Inflammatory macrophage treated with lipopolysaccharide for 4 hours (primary cell): ENCODE measurements around the gene CCT6B.
"Not testable (repeated sequence)": the region's sequence is repeated elsewhere in the genome, so short reads cannot be mapped to it uniquely, and the experiment has no call there.

ENCODE experiments used
- DNase-seq: peaks from one replicate; pipeline ENCODE4 v3.0.0-alpha.2; 2020

CCT6B gene

DNA sequence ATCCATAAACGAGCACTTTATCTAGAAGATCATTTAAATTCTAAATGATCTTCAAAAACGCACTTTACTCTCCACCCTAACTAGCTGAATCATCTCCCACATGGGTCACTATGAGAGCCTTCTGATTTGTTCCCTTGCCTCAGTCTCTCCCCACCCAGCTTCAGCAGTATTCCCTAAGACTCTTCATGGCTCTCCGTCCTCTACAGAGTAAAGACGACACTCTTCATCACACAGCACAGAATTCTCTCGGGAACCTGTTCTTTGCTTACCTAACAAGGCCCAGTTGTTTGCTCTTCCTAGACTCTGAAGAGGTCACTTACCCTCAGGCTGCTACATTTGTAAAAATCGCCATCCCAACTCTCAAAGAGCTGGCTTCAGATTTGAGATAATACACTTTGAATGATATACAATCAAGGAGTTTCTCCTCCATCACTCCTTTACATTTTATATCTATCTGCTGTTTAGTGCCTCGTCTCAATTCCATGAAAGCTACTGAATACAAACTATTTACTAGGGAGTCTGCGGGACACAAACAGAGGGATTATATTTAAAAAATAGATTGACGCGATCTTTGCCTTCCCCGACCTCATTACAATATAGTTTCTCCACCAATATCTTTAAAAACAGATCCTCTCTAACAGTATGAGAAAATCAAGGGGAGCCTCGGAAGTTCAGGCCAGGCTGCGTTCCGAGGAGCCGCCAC lies 18.5 kb upstream of the CCT6B start:
- no peak for DNase-seq

GRCh38 chr17:34979153-34979552 lies 17.9 kb upstream of the CCT6B start:
- DNase-seq = no peak

GRCh38 chr17:34974794-34975785 lies 13.8 kb upstream of the CCT6B start:
- DNase-seq = no peak

GRCh38 chr17:34974179-34974578 lies 12.9 kb upstream of the CCT6B start:
- DNase-seq = no peak

DNA sequence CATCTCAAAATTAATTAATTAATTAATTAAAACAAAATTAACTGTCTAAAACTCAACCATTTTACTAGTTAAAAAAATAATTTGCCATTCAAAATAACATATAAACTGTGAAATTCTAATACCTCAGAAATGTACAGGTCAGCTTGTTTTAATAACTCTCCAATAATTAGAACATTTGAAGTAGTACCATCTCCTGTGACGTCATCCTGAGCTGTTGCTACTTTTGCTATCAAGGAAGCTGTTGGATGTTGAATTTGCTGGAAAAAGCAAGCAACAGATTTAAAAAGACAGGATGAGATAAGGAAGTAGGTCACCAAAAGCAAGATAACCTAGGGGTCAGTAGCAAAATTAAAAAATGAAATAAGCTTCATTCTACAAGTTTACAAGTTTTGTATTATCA lies 2.8 kb downstream of the CCT6B start:
- DNase-seq = no peak

DNA sequence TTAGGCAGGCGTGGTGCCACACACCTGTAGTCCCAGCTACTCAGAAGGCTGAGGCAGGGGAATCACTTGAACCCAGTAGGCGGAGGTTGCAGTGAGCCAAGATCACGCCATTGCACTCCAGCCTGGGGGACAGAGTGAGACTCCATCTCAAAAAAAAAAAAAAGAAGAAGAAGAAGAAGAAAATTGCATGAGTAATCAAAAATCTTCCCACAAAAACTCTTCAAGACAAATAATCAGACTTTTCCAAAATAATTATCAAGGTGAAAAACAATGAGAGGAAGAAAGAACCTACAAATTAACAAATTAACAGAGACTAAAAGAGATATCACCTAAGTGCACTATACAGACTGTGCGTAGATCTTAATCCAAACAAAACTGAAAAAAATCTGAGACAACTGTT lies 10.5 kb downstream of the CCT6B start:
- DNase-seq = not testable (repeated sequence)

GRCh38 chr17:34930283-34930682 lies 31.0 kb downstream of the CCT6B start:
- peak; percentile 26 for DNase-seq

GRCh38 chr17:34926661-34927060 lies 34.6 kb downstream of the CCT6B start:
- DNase-seq = no peak

- DNase-seq = peak; percentile 83
Observed at GRCh38 chr17:34920676-34921075, 40.6 kb downstream of the CCT6B start.

DNA sequence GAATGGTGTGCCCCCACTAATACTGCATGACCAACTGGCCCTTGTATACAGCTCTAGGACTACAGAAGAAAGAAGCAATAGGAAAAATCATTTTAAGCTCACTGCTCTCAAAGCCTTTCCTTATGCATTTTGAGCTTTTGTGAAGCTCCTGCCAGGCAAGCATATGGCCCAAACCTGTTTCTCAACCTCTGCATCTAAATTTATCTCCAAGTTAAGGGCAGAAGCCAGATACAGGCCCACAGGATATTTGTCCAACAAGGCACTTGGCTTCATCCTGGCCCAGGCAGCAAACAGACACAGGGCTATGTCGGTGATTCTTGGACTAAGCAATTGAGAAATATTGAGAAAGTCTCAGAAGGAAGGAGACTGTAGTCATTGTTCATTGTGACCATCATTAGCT lies 43.9 kb downstream of the CCT6B start:
- DNase-seq = no peak

- no peak for DNase-seq
Observed at GRCh38 chr17:34916120-34916519, 45.1 kb downstream of the CCT6B start.

DNA sequence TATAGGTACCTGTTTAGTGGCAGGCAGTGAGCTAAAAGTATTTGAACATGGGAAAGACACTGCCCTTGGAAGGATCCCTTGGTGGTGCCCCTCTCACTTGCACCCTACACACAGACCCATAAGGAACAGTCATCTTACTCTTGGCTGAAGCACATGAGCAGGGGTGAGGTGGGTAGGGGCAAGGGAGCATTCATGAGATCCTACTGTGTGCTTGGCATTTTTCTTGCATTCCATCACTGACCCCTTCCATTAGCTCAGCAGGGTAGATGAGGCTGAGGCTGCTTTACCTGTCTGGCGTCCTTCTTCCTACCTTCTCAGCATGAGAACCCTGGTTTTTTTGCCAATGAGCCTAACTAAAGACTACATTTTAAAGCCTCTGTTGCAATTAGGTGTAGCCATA lies 48.3 kb downstream of the CCT6B start:
- no peak for DNase-seq

GRCh38 chr17:34909040-34909439 lies 52.2 kb downstream of the CCT6B start:
- no peak for DNase-seq

- no peak for DNase-seq
Observed at GRCh38 chr17:34902831-34903547, 58.3 kb downstream of the CCT6B start.

GRCh38 chr17:34899643-34900291 lies 61.5 kb downstream of the CCT6B start:
- DNase-seq = no peak

GRCh38 chr17:34895383-34895782 lies 65.9 kb downstream of the CCT6B start:
- DNase-seq = no peak

DNA sequence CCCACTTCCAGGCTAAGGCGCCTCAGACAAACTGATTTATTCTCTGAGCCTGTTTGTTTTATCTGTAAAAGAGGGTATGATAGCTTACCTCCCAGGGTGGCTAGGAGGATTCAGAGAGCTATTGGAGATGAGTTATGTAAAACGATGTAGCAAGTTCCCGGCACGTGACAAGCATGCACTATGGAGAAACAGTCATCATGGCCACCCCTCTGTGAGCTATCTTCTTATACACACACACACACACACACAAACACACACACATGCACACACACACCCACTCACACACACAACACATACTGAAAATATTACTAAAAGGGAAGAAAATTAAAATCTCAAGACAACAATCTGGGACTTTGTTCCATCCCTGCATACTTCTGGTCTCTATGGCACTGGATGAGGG lies 66.3 kb downstream of the CCT6B start:
- DNase-seq = no peak

DNA sequence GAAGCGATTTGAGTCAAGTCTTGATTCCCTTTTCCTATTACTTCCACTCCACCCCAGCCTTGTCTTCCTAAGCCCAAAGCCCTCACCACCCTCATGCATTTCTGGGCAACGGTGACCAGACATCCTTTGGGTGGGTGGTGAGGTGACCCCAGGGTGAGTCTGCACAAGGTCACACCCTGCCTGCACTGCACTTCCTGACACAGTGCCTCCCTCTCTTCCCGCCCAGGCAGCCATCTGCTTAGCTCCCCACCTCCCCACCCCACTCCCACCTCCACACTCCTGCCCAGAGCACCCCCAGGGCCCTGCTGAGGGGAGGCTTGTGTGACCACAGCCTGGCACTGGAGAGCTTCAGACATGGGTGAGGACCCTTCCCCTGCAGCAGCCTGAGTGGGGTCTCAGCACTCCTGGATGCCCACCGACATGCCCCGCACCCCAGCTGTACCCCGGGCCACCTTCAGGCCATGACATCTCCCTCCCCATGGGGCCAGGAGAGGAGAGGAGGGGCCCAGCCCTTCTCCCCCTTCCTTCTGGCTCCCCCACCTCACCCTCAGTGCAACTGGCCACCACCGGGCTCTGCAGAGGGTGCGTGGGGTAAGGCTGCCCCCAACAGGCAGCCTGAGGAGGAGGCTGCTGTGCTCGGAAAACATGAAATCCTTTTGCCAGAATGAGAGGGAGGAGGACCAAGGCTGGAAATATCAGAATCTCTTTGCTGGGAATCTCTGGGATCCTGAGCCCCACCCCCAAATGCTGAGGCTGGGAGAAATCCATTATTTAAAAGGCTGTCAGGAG lies 68.6 kb downstream of the CCT6B start:
- no peak for DNase-seq

DNA sequence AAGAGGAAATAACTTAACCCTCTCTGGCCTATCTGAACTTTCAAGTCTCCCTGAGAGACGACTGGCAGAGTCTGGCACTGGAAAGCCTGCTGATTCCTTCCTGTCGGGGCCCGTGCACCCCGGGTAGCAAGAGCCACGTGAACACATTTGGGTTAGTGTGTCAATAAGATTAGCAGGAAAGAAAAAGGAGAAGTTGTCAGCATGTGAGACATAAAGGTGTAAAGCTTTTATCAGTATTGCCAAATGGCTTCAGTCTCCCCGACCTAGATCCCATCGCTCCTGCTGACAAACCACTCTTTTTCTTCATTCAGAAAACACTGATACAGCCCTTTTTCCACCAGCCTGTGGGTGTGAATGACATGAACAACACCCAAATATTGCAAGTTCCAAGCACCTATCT lies 74.4 kb downstream of the CCT6B start:
- DNase-seq = no peak

- DNase-seq = no peak
Observed at GRCh38 chr17:34885076-34885475, 76.2 kb downstream of the CCT6B start.

GRCh38 chr17:34884597-34884996 lies 76.7 kb downstream of the CCT6B start:
- DNase-seq = no peak
